Trophoblast cell (in vitro differentiated cells and primary cell): ENCODE data around the gene AGR3.

Experiments used
- DNase-seq, 2 donors: peaks; one replicate each; pipeline ENCODE4 v3.0.0-alpha.2; 2016
- H2AFZ ChIP-seq: 2 replicates; pipeline ENCODE4 v1.6.1; 2013; ENCODE audit warnings: low read length, moderate library complexity, mild to moderate bottlenecking; ENCODE audit not compliant: insufficient read depth, poor library complexity
- H2AK5ac ChIP-seq: 2 replicates; pipeline ENCODE4 v1.6.1; 2013; ENCODE audit warnings: mild to moderate bottlenecking, low read length
- H2BK120ac ChIP-seq: 2 replicates; pipeline ENCODE4 v1.6.1; 2013; ENCODE audit warnings: low read length, mild to moderate bottlenecking, moderate library complexity; ENCODE audit not compliant: insufficient read depth, poor library complexity
- H2BK12ac ChIP-seq: 2 replicates; pipeline ENCODE4 v1.6.1; 2013; ENCODE audit warnings: mild to moderate bottlenecking, low read length, moderate library complexity
- H2BK5ac ChIP-seq: 2 replicates; pipeline ENCODE4 v1.6.1; 2013; ENCODE audit warnings: low read length, low read depth, moderate library complexity, mild to moderate bottlenecking; ENCODE audit not compliant: poor library complexity
- H3K14ac ChIP-seq: 2 replicates; pipeline ENCODE4 v1.6.1; 2013; ENCODE audit warnings: mild to moderate bottlenecking, low read length
- H3K18ac ChIP-seq: 2 replicates; pipeline ENCODE4 v1.6.1; 2013; ENCODE audit warnings: mild to moderate bottlenecking, low read length
- H3K23ac ChIP-seq: 2 replicates; pipeline ENCODE4 v1.6.1; 2013; ENCODE audit warnings: low read length
- H3K27ac ChIP-seq: 2 replicates; pipeline ENCODE4 v1.5.1; 2013; ENCODE audit warnings: low read depth, mild to moderate bottlenecking, inconsistent platforms, low read length, moderate library complexity
- H3K27me3 ChIP-seq: 2 replicates; pipeline ENCODE4 v1.6.1; 2013; ENCODE audit warnings: inconsistent platforms, mild to moderate bottlenecking, low read length, moderate library complexity; ENCODE audit not compliant: insufficient read depth
- H3K36me3 ChIP-seq, 2 experiments: 1 replicate in 1 of 2; 2 replicates in 1 of 2; pipeline ENCODE4 v1.6.1; 2013; ENCODE audit warnings: low read length in 2 of 2, mild to moderate bottlenecking in 2 of 2, moderate library complexity in 1 of 2; ENCODE audit not compliant: insufficient read depth in 2 of 2, control insufficient read depth in 1 of 2
- H3K4ac ChIP-seq: 2 replicates; pipeline ENCODE4 v1.6.1; 2013; ENCODE audit warnings: low read depth, mild to moderate bottlenecking, low read length, moderate library complexity
- H3K4me1 ChIP-seq, 2 experiments: 1 replicate in 1 of 2; 2 replicates in 1 of 2; pipeline ENCODE4 v1.6.1; 2013; ENCODE audit warnings: low read length in 2 of 2, mild to moderate bottlenecking in 2 of 2, moderate library complexity in 1 of 2; ENCODE audit not compliant: insufficient read depth in 2 of 2, control insufficient read depth in 1 of 2
- H3K4me2 ChIP-seq: 2 replicates; pipeline ENCODE4 v1.6.1; 2013; ENCODE audit warnings: inconsistent platforms, mild to moderate bottlenecking, low read length, moderate library complexity
- H3K4me3 ChIP-seq: 2 replicates; pipeline ENCODE4 v1.5.1; 2013; ENCODE audit warnings: mild to moderate bottlenecking, low read depth, low read length, inconsistent platforms
- H3K79me1 ChIP-seq: one replicate; pipeline ENCODE4 v1.6.1; 2013; ENCODE audit warnings: low read length
- H3K79me2 ChIP-seq: 2 replicates; pipeline ENCODE4 v1.6.1; 2013; ENCODE audit warnings: low read length, mild to moderate bottlenecking; ENCODE audit not compliant: control insufficient read depth, insufficient read depth, poor library complexity
- H3K9ac ChIP-seq: 2 replicates; pipeline ENCODE4 v1.6.1; 2013; ENCODE audit warnings: mild to moderate bottlenecking, low read length
- H3K9me3 ChIP-seq: 2 replicates; pipeline ENCODE4 v1.6.1; 2013; ENCODE audit warnings: low read depth, mild to moderate bottlenecking, control low read depth, inconsistent platforms, low read length; ENCODE audit not compliant: insufficient read depth
- H4K12ac ChIP-seq: 2 replicates; pipeline ENCODE4 v1.6.1; 2013; ENCODE audit warnings: low read depth, mild to moderate bottlenecking, low read length, moderate library complexity
- H4K8ac ChIP-seq: 2 replicates; pipeline ENCODE4 v1.6.1; 2013; ENCODE audit warnings: low read depth, mild to moderate bottlenecking, low read length, moderate library complexity
- H4K91ac ChIP-seq: one replicate; pipeline ENCODE4 v1.6.1; 2013; ENCODE audit warnings: low read depth, mild to moderate bottlenecking, low read length, moderate library complexity
- WGBS: extraction: QIAGEN DNeasy Blood & Tissue Kit; methylation state at CpG from one replicate; pipeline ENCODE4 v1.1.7; 2013; ENCODE audit warnings: missing lambda C conversion rate; ENCODE audit not compliant: insufficient read length, insufficient coverage; ENCODE audit errors: extremely low coverage; 5-methylcytosine and 5-hydroxymethylcytosine counted together

The AGR3 gene

DNA sequence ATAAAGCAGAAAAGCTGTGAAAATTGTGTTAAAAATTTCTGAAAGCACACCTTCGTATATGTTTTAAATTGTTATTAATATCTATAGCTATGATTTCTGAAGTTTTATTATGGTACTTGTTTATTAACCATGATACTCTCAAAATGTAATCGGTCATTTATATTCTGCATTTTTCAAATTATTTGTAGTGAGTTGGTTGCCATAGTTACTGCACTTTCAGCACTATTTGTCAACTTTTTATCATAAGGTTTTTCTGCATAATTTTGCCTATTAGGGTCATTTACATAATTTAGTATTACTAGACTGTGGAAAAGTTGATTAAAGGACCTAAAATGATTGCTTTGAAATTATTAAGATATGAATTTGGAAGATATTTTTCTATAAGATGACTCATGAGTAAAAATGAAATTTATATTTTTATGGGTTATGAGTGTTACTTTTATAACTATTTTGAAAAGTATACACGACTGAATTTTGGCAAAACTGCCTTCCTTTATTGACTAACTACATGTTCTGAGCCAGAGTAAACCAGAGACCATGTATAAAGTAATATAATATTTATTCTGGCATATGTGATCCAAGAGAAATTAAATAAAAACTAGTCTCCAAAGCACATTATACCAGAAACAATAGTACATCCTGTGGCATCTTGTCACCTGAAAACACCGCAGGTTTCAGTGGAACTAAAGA is 69.1 kb downstream of the AGR3 start:
- Histone ChIP-seq H3K9me3 (no peaks in the 10 kb centered on the region), H3K4me1 (no peaks in the 10 kb centered on the region), H2AFZ (no peak overlapping the region), H2BK12ac (no peak overlapping the region), H3K23ac (no peak overlapping the region), H4K8ac (no peak overlapping the region), H3K27me3 (no peaks in the 10 kb centered on the region), H2BK5ac (no peak overlapping the region), H3K79me2 (no peaks in the 10 kb centered on the region), H4K91ac (no peak overlapping the region), H2AK5ac (no peak overlapping the region), H3K27ac (no peak overlapping the region), H3K36me3 (no peaks in the 10 kb centered on the region), H3K9ac (no peak overlapping the region), H3K14ac (no peak overlapping the region), H2BK120ac (no peak overlapping the region), H3K18ac (no peak overlapping the region), H3K79me1 (no peaks in the 10 kb centered on the region), H4K12ac (no peak overlapping the region), H3K4me2 (no peak overlapping the region), H3K4me3 (no peak overlapping the region), H3K4ac (no peak overlapping the region)
- no peak for DNase-seq
- WGBS = no CpG with 5 or more reads among the region's 4 CpGs

GRCh38 chr7:16811551-16811950 is 70.2 kb downstream of the AGR3 start:
- H3K27me3 ChIP-seq = no peaks in the 10 kb centered on the region

GRCh38 chr7:16810573-16810972 is 71.2 kb downstream of the AGR3 start:
- Histone ChIP-seq H3K36me3 (no peaks in the 10 kb centered on the region), H3K79me1 (no peaks in the 10 kb centered on the region), H3K9me3 (no peaks in the 10 kb centered on the region), H3K27ac (no peak overlapping the region), H2BK12ac (no peak overlapping the region), H3K4me3 (no peak overlapping the region), H3K4me2 (no peak overlapping the region), H4K91ac (no peak overlapping the region), H3K4ac (no peak overlapping the region), H4K12ac (no peak overlapping the region), H3K18ac (no peak overlapping the region), H2BK5ac (no peak overlapping the region), H3K23ac (no peak overlapping the region), H3K27me3 (no peaks in the 10 kb centered on the region), H3K79me2 (no peaks in the 10 kb centered on the region), H3K14ac (no peak overlapping the region), H3K9ac (no peak overlapping the region), H4K8ac (no peak overlapping the region), H2AFZ (no peak overlapping the region), H3K4me1 (no peaks in the 10 kb centered on the region), H2BK120ac (no peak overlapping the region), H2AK5ac (no peak overlapping the region)
- WGBS = no CpG with 5 or more reads among the region's 5 CpGs
- DNase-seq = no peak

More at GRCh38 chr7:16811551-16811950, 70.2 kb downstream of the AGR3 start:
- H3K4me1 ChIP-seq = no peaks in the 10 kb centered on the region
- H3K36me3 ChIP-seq = no peaks in the 10 kb centered on the region
- no peak overlapping the region for H4K8ac ChIP-seq
- peak in 1 of 2 donors; percentile 21 for DNase-seq
- H3K23ac ChIP-seq = no peak overlapping the region
- no peaks in the 10 kb centered on the region for H3K79me2 ChIP-seq
- no peak overlapping the region for H4K91ac ChIP-seq
- H4K12ac ChIP-seq = no peak overlapping the region
- no peaks in the 10 kb centered on the region for H3K79me1 ChIP-seq
- H3K9me3 ChIP-seq = no peaks in the 10 kb centered on the region
- H2AFZ ChIP-seq = no peak overlapping the region
- no peak overlapping the region for H2BK5ac ChIP-seq
- H3K18ac ChIP-seq = no peak overlapping the region
- no peak overlapping the region for H3K27ac ChIP-seq
- H2BK120ac ChIP-seq = no peak overlapping the region
- H3K4ac ChIP-seq = no peak overlapping the region
- no peak overlapping the region for H3K4me2 ChIP-seq
- no peak overlapping the region for H2BK12ac ChIP-seq
- WGBS = no CpG with 5 or more reads among the region's 2 CpGs
- H3K4me3 ChIP-seq = no peak overlapping the region
- no peak overlapping the region for H2AK5ac ChIP-seq
- no peak overlapping the region for H3K14ac ChIP-seq
- H3K9ac ChIP-seq = no peak overlapping the region

DNA sequence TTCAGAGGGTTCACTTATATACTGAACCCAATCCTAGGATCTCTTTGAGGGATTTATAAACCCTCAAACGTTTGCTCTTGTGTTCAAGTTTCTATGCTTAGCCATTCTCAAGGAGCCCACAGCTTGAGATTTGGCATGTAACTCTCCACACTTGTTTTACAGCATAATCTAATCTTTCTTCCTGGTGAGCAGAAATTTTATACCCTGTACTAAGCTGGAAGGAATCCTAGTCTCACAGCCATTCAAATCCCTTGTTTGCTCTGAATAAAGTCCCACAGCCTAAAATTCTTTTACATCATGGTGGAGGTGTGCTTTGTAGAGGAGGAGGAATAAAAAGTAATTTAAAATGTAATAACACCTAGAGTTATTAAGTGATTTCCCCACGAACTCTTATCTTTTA is 71.7 kb downstream of the AGR3 start:
- WGBS = no CpG with 5 or more reads among the region's 2 CpGs
- no peaks in the 10 kb centered on the region for H3K79me2 ChIP-seq
- H3K4ac ChIP-seq = no peak overlapping the region
- H2BK5ac ChIP-seq = no peak overlapping the region
- H4K12ac ChIP-seq = no peak overlapping the region
- no peak overlapping the region for H3K4me2 ChIP-seq
- DNase-seq = no peak
- no peak overlapping the region for H3K14ac ChIP-seq
- H2BK120ac ChIP-seq = no peak overlapping the region
- no peak overlapping the region for H3K18ac ChIP-seq
- no peak overlapping the region for H2BK12ac ChIP-seq
- no peak overlapping the region for H2AFZ ChIP-seq
- H3K9ac ChIP-seq = no peak overlapping the region
- H3K4me3 ChIP-seq = no peak overlapping the region
- H3K36me3 ChIP-seq = no peaks in the 10 kb centered on the region
- H3K23ac ChIP-seq = no peak overlapping the region
- H2AK5ac ChIP-seq = no peak overlapping the region
- H4K91ac ChIP-seq = no peak overlapping the region
- no peaks in the 10 kb centered on the region for H3K4me1 ChIP-seq
- no peak overlapping the region for H4K8ac ChIP-seq
- no peaks in the 10 kb centered on the region for H3K79me1 ChIP-seq
- no peaks in the 10 kb centered on the region for H3K9me3 ChIP-seq
- no peak overlapping the region for H3K27ac ChIP-seq
- no peaks in the 10 kb centered on the region for H3K27me3 ChIP-seq
